ENCODE data around the gene UGDH. TPM values are rescaled to one million over a fixed set of nuclear protein-coding genes. Genes with fewer than 3 reads are reported as not detected.

The UGDH gene
- total and polyA plus RNA-seq, 2 of the 8 experiments (the other 6 are each of a cell fraction or from before 2014, with no cell fraction given), result 32.0 to 128 TPM

DNA sequence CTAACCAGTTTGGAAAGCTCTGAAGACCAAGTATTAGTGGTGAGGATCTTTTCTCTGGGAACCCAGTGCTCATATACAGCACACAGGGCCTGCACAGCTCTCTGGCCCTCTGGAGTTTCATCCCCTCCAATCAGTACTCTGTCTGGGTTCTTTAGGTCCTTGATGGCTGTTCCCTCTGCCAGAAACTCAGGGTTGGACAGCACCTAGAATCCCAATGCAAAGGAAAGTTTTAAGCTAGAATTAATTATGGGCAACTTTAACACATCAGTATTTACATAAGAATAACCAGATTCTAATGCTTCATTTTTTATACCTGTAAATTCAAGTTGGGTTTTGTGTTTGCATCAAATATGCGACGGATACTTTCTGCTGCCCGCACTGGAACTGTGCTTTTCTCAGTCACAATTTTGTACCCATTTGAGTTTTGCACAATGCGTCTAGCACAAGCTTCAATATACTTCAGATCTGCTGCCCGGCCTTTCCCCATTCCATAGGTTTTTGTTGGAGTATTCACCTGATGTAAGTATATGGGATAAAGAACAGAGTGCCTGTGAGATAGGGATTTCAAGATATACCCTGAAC is 16.8 kb downstream of the UGDH start:
- Histone ChIP-seq H3K23ac (ENCODE audit: insufficient read length) (no peak overlapping the region), H2AFZ (ENCODE audit: low read length) (no peak overlapping the region), H3K79me2 (ENCODE audit: control insufficient read depth in 1 of 2, insufficient read depth in 2 of 2, low read length in 2 of 2) (no peaks in the 10 kb centered on the region), H3K4me3 (ENCODE audit: extremely low read depth in 1 of 4, insufficient read depth in 2 of 4, low read depth in 3 of 4, low read length in 4 of 4) (no peak overlapping the region), H3K4ac (replicated peaks; ENCODE audit: insufficient read length, low read depth, low read length) (no peak overlapping the region), H3K56ac (replicated peaks; ENCODE audit: insufficient read length, low read depth, low read length) (no peak overlapping the region), H3K9me3 (ENCODE audit: insufficient read depth in 2 of 2, low read depth in 1 of 2, low read length in 1 of 2) (no peaks in the 10 kb centered on the region), H3K23me2 (ENCODE audit: low read depth, low read length) (no peaks in the 10 kb centered on the region), H3K4me2 (ENCODE audit: insufficient read depth in 1 of 2, low read depth in 2 of 2, low read length in 2 of 2) (no peak overlapping the region), H3K18ac (ENCODE audit: extremely low read depth, low read length) (no peak overlapping the region), H3K27ac (ENCODE audit: low read depth, low read length) (no peak overlapping the region), H2BK15ac (ENCODE audit: low read length) (no peak overlapping the region), H3K27me3 (replicated peaks in 1 of 4; ENCODE audit: control insufficient read depth in 3 of 4, extremely low read depth in 1 of 4, insufficient read depth in 3 of 4, low read length in 3 of 4) (no peaks in the 10 kb centered on the region), H3K36me3 (ENCODE audit: control insufficient read depth in 2 of 4, insufficient read depth in 4 of 4, low read length in 3 of 4) (peaks cover 18 to 81% (median 45%) of the 10 kb centered on the region in 4 experiments), H4K8ac (ENCODE audit: extremely low read depth, insufficient read depth, low read length) (no peak overlapping the region), H2BK12ac (ENCODE audit: low read depth, low read length) (no peak overlapping the region), H2BK5ac (ENCODE audit: low read depth, low read length) (no peak overlapping the region), H3K4me1 (replicated peaks in 1 of 4; ENCODE audit: control insufficient read depth in 3 of 4, insufficient read depth in 4 of 4, low read length in 3 of 4) (no peaks in the 10 kb centered on the region), H4K20me1 (replicated peaks in 1 of 2; ENCODE audit: control insufficient read depth in 1 of 2, insufficient read depth in 2 of 2, low read length in 2 of 2) (peaks cover 0 to 1% of the 10 kb centered on the region in 2 experiments), H2BK120ac (replicated peaks; ENCODE audit: low read depth, low read length) (no peak overlapping the region), H3K9ac (replicated peaks in 1 of 4; ENCODE audit: extremely low read depth in 1 of 4, low read depth in 3 of 4, low read length in 3 of 4) (no peak overlapping the region), H3K14ac (ENCODE audit: insufficient read length) (no peak overlapping the region), H3K79me1 (ENCODE audit: low read depth, low read length) (no peaks in the 10 kb centered on the region), H2AK5ac (ENCODE audit: low read depth, low read length) (no peak overlapping the region), H4K5ac (ENCODE audit: insufficient read length, low read depth, low read length) (no peak overlapping the region), H4K91ac (replicated peaks; ENCODE audit: insufficient read length, low read length) (no peak overlapping the region), H2BK20ac (ENCODE audit: low read length) (no peak overlapping the region)
- no peak for DNase-seq (ENCODE audit: low read depth in 1 of 2, low spot score in 2 of 2)
- ChIA-PET CTCF (ENCODE audit: partially characterized antibody) (interaction anchor here (0.6 to 1.5 kb wide), 2 partner anchors 31 to 471 kb away, joined by 3 to 4 read pairs; no protein-coding TSS in a partner anchor), POLR2A (ENCODE audit: partially characterized antibody) (interaction anchor here (0.6 to 1.2 kb wide), 3 partner anchors 33 to 696 kb away, joined by 3 read pairs; no protein-coding TSS in a partner anchor)
- no peak for FAIRE-seq
- WGBS, 2 experiments (ENCODE audit: extremely low coverage in 1 of 2, insufficient coverage in 1 of 2, insufficient read length in 1 of 2, insufficient replicate concordance in 2 of 2, low coverage in 1 of 2, low lambda C conversion rate in 2 of 2, missing lambda C conversion rate in 1 of 2), result 91% methylated on average over 5 of the region's 5 CpGs; no CpG with 5 or more reads in 1 of the 2 experiments
- TF ChIP-seq PHF8 (conservative IDR thresholded peaks at IDR 0.05; ENCODE audit: low read depth, low read length), result no peak
- TF ChIP-seq POU5F1 (IDR thresholded peaks at IDR 0.05; ENCODE audit: low read depth, low read length), result no peak
- TF ChIP-seq JUND (IDR thresholded peaks at IDR 0.05; ENCODE audit: low read length), result no peak
- no peak for TF ChIP-seq BCL11A (IDR thresholded peaks at IDR 0.05; ENCODE audit: low read depth in 2 of 2, low read length in 2 of 2)
- no peak for TF ChIP-seq HDAC6 (IDR thresholded peaks at IDR 0.05; ENCODE audit: low read depth, low read length)

All from H1 (cell line).